SK-N-SH (cell line): ENCODE measurements around the gene PSENEN.

Experiments used
- CHD2 ChIP-seq: fragments of 150-350 bp; IDR thresholded peaks from 2 replicates; pipeline ENCODE4 v1.6.1; 2018; ENCODE audit warnings: low read length; ENCODE audit not compliant: partially characterized antibody
- ELF1 ChIP-seq: IDR thresholded peaks from 2 replicates; pipeline ENCODE4 v1.4.0; 2012
- EP300 ChIP-seq, 2 experiments: IDR thresholded peaks; 2 replicates each; pipeline versions ENCODE4 v1.4.0 to v1.6.1; 2012; ENCODE audit warnings: borderline replicate concordance in 1 of 2, low read depth in 1 of 2, low read length in 1 of 2
- EZH2phosphoT487 ChIP-seq: fragments of 200-600 bp; sonication (generic); IDR thresholded peaks from 2 replicates; pipeline ENCODE4 v1.6.1; 2017; ENCODE audit warnings: low read depth, mixed run types, mild to moderate bottlenecking, antibody characterized with exemption, moderate library complexity, borderline replicate concordance
- IRF3 ChIP-seq: fragments of 150-350 bp; IDR thresholded peaks from 2 replicates; pipeline ENCODE4 v1.6.1; 2016; ENCODE audit warnings: mild to moderate bottlenecking, low read depth, low read length
- REST ChIP-seq: IDR thresholded peaks from 2 replicates; pipeline ENCODE4 v1.6.1; 2012; ENCODE audit warnings: mild to moderate bottlenecking, low read depth, low read length, moderate library complexity
- RXRA ChIP-seq: IDR thresholded peaks from 2 replicates; pipeline ENCODE4 v1.4.0; 2012; ENCODE audit warnings: low read depth, mild to moderate bottlenecking, borderline replicate concordance
- TCF12 ChIP-seq: IDR thresholded peaks from 2 replicates; pipeline ENCODE4 v1.4.0; 2012
- USF2 ChIP-seq: fragments of 150-350 bp; IDR thresholded peaks from 2 replicates; pipeline ENCODE4 v1.6.1; 2017; ENCODE audit warnings: antibody characterized with exemption, low read length, low read depth, borderline replicate concordance
- TF ChIP-seq, protein P1 (sequence below): fragments of 200-600 bp; sonication (generic); IDR thresholded peaks from 2 replicates; pipeline ENCODE4 v1.6.1; 2017; ENCODE audit warnings: antibody characterized with exemption, mild to moderate bottlenecking, moderate library complexity
- TF ChIP-seq, protein P2 (sequence below): IDR thresholded peaks from 2 replicates; pipeline ENCODE4 v1.4.0; 2012; ENCODE audit warnings: low read depth, borderline replicate concordance

DNA sequence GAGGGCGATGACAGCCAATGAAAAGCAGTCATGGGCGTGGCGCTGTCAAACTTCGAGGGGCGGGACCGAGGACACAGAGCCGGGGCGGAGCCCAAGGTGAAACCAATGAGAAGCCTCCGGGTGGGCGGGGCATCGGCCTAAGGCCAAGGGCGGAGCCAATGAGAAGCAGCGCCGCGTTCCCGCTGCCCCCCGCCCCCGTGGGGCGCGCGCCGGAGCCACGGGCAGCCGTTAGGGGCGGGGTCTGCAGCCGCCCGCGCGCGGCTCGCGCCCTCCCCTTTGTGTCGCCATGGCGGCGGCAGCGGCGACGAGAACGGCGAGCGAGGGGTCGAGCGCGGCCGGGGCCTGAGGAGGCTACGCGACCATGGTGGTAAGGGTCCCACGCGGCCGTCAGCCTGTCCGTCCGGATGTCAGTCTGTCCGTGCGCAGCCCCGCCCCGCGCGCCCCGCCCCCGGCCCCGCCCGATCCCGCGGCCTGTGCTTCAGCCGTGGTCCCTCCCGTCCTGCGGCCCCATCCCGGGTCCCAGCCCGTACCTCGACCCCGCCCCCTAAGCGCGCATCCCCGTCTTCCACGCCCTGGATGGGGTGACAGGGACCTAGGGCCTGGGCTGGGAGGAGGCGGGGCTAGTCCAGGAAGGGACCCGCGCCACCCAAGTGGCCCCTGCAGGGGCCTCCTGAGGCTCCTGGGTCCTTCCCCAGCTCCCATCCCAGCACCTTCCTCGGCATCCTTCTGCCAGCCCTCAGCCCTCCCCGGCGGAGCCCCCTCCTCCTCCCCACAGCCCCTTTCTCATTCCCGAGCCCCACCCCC, 30.0 kb downstream of the PSENEN start, which contains the start of gene ARHGAP33:
- TF ChIP-seq TCF12 = no peak
- TF ChIP-seq, protein P1, sequence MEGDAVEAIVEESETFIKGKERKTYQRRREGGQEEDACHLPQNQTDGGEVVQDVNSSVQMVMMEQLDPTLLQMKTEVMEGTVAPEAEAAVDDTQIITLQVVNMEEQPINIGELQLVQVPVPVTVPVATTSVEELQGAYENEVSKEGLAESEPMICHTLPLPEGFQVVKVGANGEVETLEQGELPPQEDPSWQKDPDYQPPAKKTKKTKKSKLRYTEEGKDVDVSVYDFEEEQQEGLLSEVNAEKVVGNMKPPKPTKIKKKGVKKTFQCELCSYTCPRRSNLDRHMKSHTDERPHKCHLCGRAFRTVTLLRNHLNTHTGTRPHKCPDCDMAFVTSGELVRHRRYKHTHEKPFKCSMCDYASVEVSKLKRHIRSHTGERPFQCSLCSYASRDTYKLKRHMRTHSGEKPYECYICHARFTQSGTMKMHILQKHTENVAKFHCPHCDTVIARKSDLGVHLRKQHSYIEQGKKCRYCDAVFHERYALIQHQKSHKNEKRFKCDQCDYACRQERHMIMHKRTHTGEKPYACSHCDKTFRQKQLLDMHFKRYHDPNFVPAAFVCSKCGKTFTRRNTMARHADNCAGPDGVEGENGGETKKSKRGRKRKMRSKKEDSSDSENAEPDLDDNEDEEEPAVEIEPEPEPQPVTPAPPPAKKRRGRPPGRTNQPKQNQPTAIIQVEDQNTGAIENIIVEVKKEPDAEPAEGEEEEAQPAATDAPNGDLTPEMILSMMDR = no peak
- TF ChIP-seq EP300 (IDR thresholded peaks at IDR 0.05; ENCODE audit: borderline replicate concordance in 1 of 2, low read depth in 1 of 2, low read length in 1 of 2) = no peak
- TF ChIP-seq EZH2phosphoT487 = no peak
- TF ChIP-seq CHD2 = no peak
- no peak for TF ChIP-seq USF2
- no peak for TF ChIP-seq REST
- 0 out of 2 replicates have a peak, but pooled peaks have one; percentile 34 for TF ChIP-seq IRF3
- TF ChIP-seq, protein P2, sequence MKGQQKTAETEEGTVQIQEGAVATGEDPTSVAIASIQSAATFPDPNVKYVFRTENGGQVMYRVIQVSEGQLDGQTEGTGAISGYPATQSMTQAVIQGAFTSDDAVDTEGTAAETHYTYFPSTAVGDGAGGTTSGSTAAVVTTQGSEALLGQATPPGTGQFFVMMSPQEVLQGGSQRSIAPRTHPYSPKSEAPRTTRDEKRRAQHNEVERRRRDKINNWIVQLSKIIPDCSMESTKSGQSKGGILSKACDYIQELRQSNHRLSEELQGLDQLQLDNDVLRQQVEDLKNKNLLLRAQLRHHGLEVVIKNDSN = no peak
- no peak for TF ChIP-seq RXRA
- TF ChIP-seq ELF1 = no peak
